ENCODE data around the gene NPLOC4.

GRCh38 chr17:81561494-81561885 is 75.4 kb downstream of the NPLOC4 start:
- TF ChIP-seq CTCF (IDR thresholded peaks at IDR 0.05), result no peak
- TF ChIP-seq POLR2A (IDR thresholded peaks at IDR 0.05), result no peak

All from body of pancreas (tissue), 4 donors.